GM21737 (cell line): ENCODE measurements around the gene TTLL12.
A peak's percentile ranks its signal among the peaks of the same experiment; 100 is the strongest.
"Not testable (repeated sequence)": the region's sequence is repeated elsewhere in the genome, so short reads cannot be mapped to it uniquely, and the experiment has no call there.

Source experiments
- ATAC-seq: cut with Tn5 transposase; IDR thresholded peaks from one replicate; pipeline ENCODE4 v1.9.1; 2021; ENCODE audit warnings: mild to moderate bottlenecking, moderate library complexity; ENCODE audit not compliant: unreplicated experiment

TTLL12 gene

DNA sequence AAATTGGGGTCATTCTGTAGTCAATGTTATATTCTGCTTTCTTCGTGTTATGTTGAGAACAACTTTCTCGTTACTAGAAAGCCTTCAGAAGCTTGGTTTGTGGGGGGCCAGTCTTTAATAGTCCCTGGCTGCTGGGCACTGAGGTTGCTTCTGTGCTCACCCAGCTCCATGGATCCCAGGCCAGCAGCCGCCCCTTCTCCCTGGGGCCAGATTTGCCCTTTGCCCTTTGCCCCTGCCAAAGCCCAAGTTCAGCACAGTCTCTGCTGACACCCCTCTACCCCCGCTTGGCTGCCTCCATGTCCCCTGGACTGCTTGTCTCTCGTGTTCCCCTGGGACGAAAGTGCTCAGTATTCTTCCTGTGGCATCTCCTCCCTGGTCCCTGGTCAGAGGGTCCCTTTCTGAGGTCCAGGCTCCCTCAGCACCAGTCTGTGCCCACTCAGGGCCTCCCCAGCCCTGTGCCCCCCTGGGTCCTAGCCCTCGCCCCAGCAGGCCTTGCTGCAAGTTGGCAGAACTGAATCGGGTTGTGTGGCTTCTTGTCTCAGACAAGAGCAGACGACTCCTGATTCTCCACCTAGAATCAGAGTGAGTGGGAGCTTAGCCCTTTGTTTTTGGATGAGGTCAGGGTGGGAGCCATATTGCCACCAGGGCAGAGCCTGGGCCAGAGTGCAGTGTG is 28.9 kb downstream of the TTLL12 start:
- no peak for ATAC-seq

DNA sequence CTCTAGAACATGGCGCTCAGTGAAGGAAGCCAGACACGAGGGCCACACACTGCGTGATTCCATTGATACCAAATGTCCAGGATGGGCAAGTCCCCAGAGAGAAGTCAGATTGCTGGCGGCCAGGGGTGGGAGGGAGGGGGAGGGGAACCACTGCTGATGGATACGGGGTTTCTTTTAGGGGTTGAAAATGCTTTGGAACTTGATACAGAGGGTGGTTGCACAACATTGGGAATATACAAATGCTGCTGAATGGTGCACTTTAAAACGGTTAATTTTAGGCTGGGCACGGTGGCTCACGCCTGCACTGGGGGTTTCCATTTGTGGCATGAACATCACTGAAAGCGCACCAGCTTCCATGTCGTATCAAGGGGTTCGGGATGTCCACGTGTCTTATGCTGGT is 30.5 kb downstream of the TTLL12 start:
- ATAC-seq: no peak

- ATAC-seq: no peak
Observed at GRCh38 chr22:43155789-43156188, 31.1 kb downstream of the TTLL12 start.

GRCh38 chr22:43154887-43155536 is 31.9 kb downstream of the TTLL12 start:
- ATAC-seq: no peak

DNA sequence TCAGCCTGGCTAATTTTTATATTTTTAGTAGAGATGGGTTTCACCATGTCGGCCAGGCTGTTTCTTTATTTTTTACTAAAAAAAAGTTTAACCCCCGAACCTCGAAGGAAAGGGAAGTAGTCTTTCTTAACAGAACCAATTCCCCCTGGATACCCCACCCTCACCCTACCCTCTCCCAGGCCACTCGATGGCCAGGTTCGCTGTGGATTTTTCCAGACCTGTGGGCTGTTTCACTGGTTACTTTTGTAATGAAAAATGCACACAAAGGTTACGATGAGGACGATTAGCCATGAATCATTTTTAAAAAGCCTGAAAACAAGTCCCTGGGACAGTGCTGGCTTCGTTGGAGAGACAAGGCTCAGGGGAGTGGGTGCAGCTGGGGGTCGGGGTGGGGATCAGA is 33.0 kb downstream of the TTLL12 start:
- ATAC-seq: no peak

GRCh38 chr22:43152357-43153071 is 34.4 kb downstream of the TTLL12 start:
- no peak for ATAC-seq

GRCh38 chr22:43152003-43152356 is 35.0 kb downstream of the TTLL12 start:
- no peak for ATAC-seq

DNA sequence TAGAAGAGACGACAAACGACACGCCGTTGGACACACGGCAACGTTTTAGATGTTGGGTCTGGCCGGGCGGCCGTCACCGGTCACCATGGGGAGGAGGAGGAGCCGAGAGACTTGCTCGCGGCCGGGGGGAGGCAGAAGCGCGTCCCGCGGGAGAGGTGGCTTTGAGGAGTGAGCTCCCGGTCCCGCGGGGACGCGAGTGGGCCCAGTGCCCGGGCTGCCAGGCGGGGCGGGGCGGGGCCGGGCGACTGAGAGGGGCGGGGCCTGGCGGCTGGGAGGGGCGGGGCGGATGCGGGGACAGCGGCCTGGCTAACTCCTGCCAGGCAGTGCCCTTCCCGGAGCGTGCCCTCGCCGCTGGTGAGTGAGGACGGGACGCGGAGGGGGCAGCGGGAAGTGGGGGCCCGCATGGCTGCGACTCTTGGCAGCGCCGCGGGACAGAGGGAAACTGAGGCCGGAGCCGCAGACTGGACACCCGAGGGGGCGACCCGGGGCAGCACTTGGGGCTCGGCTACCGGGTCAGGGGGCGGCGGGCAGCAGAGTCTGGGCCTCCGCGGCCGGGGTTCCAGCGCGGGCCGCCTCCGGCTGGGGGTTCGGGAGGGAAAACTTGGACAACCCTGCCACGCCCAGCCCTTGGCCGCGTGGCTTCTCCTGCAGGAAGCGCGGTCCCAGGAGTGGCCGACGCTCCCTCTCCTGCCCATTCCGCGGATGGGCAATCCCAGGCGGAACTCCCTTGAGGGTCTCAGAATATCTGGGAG is 35.5 kb downstream of the TTLL12 start, which contains the start of gene TSPO:
Gene TSPO (plus strand): TSS at position 309 of the 752 bp plus-strand sequence. CDS start 7,680 bp downstream, outside the sequence.
- ATAC-seq: no peak

GRCh38 chr22:43150731-43151206 is 36.2 kb downstream of the TTLL12 start:
- no peak for ATAC-seq

DNA sequence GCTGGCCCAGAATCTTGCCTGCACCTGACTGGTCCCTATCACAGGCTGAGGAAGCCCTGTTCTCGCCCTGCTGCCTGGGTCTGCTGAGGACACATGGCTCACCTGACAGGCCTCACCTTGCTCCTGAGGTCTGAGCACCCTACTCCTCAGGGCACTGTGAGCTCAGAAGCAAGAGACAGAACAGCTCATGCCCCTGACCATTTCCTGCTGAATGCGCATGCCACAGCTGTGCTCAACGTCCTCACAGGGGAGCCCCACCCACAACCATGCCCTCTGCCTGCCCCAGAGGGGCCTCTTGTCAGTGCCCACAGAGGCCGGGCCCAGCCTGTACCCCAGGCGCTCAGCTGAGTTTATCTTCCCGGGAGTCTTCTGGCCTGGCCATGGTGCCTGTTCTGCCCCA is 38.4 kb downstream of the TTLL12 start:
- no peak for ATAC-seq

DNA sequence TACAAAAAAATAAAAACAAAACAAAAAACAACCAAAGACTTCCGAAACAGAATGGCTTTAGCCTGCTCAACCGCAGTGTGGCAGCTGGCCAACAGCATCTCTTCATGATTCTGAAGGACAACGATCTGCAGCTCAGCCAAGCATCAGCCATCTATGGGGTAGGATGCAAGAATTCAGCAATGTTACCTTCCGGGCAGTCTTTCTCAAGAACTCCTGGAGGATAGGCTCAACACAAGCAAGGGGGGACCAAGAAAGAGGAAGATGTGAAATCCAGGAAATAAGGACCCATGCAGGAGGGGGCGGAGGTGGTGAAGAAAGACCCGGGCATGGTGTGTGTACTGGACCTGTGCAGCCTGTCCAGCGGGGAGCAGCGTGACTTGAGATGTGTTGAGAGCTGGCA is 39.1 kb downstream of the TTLL12 start:
- no peak for ATAC-seq

- not testable (repeated sequence) for ATAC-seq
Observed at GRCh38 chr22:43146332-43146731, 40.6 kb downstream of the TTLL12 start.

GRCh38 chr22:43145371-43145770 is 41.6 kb downstream of the TTLL12 start:
- ATAC-seq: not testable (repeated sequence)

- ATAC-seq: no peak
Observed at GRCh38 chr22:43144949-43145348, 42.0 kb downstream of the TTLL12 start.

DNA sequence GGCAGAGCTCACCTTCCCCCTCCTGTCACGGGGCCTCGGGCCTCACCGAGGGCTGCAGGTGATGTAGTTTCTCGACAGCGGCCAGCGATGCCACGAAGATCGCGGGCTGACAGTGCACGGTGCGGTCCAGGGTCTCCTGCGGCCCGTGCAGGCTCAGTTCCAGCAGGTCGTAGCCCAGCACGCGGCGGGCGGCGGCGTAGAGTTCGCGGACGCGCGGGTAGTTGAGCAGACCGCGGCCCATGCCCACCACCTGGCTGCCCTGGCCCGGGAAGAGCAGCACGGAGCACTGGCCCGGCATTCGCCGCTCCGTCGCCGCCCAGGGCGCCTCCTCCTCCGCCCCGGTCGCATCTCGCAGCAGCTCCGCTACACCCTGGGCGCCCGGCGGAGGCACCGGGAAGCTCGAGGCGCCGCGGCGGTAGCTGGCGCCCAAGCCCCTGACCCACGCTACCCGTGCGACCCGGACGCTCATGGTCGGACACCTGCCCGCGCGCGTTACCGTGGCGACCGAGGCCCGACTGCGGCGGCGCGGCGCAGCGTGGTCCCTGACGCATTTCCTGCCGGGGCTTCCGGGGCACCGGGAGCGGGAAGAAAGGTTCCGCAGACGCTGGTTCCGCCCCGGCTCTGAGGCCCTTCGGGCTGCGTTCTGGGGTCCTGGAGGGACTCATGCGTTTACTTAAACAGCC is 43.9 kb downstream of the TTLL12 start, which contains the start of gene MCAT:
Gene MCAT (minus strand): TSS at position 519 of the 683 bp plus-strand sequence. CDS start 50 bp downstream, at position 469.
- peak; percentile 83 for ATAC-seq

DNA sequence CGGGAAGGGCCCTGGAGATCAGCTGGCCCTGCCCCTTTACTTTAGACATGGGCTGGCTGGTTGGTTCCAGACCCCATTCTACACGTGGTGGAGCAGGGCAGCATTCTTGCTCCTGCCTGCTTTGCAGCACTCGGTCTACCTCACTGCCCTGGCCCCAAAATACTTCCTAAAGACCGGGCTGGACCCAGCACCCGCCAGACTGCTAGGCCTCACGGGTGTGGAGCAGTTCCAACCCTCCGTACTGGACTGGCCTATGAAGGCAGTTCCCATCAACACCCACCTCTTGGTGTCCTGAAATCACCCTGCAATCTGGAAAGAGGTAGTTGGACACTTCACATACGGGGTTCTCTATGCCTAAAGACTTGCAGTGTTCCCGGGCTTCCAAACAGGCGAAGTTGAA is 50.1 kb downstream of the TTLL12 start:
- ATAC-seq: no peak

DNA sequence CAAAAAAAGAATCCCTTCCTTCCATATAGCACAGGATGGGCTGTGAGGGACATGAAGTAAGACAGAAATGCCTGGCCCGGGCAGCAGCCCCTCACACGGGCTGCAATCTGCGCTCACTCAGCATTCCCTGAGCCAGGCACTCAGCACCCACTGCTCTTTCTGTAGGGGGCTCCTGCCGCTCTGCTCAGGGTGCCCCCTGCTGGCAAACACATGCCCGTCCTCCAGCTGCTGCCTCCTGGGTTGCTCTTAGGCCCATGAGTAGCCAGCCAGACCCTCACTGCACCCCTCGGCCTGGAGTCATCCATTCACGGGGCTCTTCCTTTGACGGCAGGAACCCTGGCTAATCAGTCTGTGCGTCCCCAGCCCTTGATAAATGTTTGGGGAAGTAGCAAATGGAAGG is 50.7 kb downstream of the TTLL12 start:
- ATAC-seq: no peak

DNA sequence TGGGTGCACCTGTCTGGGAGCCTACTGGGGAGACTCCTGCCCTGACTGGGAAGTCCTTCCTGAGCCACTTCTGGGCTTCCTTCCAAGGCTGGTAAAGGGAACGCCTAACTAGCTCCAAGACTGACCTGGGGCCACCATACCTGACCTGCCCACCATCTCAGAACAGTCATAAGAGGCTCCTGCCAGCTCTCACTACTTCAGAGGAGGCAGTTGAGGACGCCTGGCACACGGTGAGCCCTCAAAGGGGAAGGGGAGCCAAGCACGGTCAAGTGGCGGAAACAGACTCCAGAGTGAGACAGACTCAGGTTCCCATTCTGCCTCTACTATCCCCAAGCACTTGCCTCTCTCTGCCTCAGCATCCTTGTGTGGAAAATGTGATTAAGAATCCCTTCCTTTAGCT is 51.4 kb downstream of the TTLL12 start:
- ATAC-seq: no peak

- ATAC-seq: no peak
Observed at GRCh38 chr22:43134553-43134952, 52.4 kb downstream of the TTLL12 start.

- ATAC-seq: no peak
Observed at GRCh38 chr22:43133401-43133800, 53.5 kb downstream of the TTLL12 start.
